Stimulated activated CD8-positive, alpha-beta memory T cell treated with anti-CD3 and anti-CD28 coated beads, Interleukin-15, amount 100 ng/mL, for 24 hours (primary cell): ENCODE data around the gene ORC6.

Experiments used
- DNase-seq: peaks from one replicate; pipeline ENCODE4 v3.0.0-alpha.2; 2020; ENCODE audit warnings: low read depth

ORC6 gene

GRCh38 chr16:46731691-46732555 lies 42.5 kb downstream of the ORC6 start:
- DNase-seq = no peak

- DNase-seq = no peak
These were observed 43.1 kb downstream of the ORC6 start for GRCh38 chr16:46732561-46732960.

- no peak for DNase-seq
These were observed 43.9 kb downstream of the ORC6 start for GRCh38 chr16:46733319-46733830.

GRCh38 chr16:46736695-46737094 lies 47.2 kb downstream of the ORC6 start:
- DNase-seq = no peak

GRCh38 chr16:46737621-46738214 lies 48.3 kb downstream of the ORC6 start:
- DNase-seq = no peak

- no peak for DNase-seq
These were observed 50.5 kb downstream of the ORC6 start for GRCh38 chr16:46739934-46740333.

- DNase-seq = no peak
These were observed 53.8 kb downstream of the ORC6 start for GRCh38 chr16:46743232-46743719.

GRCh38 chr16:46745617-46746016 lies 56.2 kb downstream of the ORC6 start:
- DNase-seq = no peak

GRCh38 chr16:46746821-46747776 lies 57.6 kb downstream of the ORC6 start:
- no peak for DNase-seq
